GM18519 (cell line): ENCODE data around the gene RAD9A.

Experiments
- ATAC-seq: cut with Tn5 transposase; IDR thresholded peaks from one replicate; pipeline ENCODE4 v1.9.1; 2021; ENCODE audit warnings: mild to moderate bottlenecking, moderate library complexity; ENCODE audit not compliant: unreplicated experiment, low FRiP score

RAD9A gene

GRCh38 chr11:67437082-67437808 is 45.5 kb downstream of the RAD9A start, which contains the start of gene PTPRCAP:
Gene PTPRCAP (minus strand): TSS chr11:67437682. CDS start chr11:67437619, 63 bp downstream.
- ATAC-seq, result no peak

DNA sequence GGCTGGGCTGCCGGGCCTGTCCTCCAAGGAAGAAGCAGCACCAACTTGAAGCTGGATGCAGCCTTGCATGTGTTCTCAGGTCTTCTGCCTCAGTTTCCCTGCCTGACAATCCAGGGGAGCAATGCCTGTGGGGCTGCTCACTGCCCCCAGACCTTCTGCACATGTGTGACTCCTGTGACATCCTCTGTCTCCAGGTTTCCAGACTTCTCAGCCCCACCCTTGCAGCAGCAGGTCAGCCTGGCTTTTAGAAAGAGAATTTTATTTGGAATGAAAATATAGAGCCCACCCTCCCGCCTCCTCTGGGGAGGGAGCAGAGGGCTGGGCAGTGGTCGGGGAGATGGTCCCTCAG is 46.0 kb downstream of the RAD9A start:
- no peak for ATAC-seq

- ATAC-seq, result no peak
Measured at GRCh38 chr11:67438158-67438902, 46.5 kb downstream of the RAD9A start.

- ATAC-seq, result no peak
Measured at GRCh38 chr11:67439321-67440228, 47.8 kb downstream of the RAD9A start.

DNA sequence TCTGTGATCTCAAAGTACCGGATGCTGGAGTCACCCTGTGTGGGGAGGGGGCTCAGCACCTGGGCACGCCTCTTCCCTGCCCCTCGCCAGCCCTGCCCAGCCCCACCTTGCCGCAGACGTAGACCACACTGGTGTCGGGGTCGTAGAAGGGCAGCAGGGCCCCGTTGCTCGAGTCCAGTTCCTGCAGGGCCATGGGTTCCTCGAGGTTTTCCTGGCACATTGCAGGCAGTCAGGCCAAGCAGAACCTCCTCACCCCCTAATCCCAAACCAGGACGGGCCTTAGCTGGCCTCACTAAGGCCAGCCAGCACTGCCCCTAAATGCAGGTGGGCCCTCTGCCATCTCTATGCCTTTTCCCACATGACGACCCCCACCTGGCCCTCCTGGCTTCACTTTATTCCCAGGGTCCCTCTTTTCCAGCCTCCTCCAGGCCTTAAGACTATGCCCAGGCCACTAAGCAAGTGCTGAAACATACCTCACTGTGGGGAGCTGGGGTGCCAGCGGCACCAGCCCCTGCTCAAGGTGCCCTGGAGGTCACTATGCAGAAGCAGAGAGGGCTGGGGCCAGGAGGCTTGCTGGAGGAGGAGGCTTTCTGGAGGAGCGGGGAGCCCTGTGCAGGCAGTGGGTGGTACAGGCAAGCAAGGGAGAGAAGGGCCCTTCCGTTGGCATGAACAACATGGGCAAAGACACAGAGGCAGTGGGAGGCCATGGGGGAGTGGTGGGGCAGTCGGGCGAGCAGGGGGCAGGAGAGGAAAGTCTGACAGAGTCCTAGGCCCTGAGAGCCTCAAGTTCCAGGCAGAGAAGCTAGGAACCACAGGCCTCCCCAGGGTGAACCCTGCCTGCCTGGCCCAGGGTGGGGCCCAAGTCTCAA is 48.7 kb downstream of the RAD9A start:
- no peak for ATAC-seq

DNA sequence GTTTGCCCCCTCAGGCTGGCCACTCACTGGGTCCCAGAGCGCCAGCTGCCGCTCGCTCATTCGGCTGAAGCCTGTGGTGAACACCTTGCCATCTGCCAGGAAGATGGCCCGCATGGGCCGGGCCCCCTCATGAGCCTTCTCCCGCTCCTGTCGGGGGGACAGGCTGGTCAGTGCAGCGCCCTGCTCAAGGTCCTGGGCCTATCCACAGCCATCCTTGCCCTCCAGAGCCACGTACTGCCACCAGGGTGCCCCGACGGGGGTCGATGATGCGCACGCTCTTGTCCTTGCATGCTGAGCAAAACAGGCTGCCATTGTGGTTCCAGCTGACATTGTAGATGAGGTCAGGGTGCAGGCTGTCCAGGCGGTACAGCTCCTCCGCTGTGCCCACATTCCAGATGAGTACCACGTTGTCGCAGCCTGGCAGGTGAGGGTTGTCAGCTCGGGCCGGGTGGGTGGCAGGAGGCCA is 49.3 kb downstream of the RAD9A start:
- ATAC-seq, result no peak

DNA sequence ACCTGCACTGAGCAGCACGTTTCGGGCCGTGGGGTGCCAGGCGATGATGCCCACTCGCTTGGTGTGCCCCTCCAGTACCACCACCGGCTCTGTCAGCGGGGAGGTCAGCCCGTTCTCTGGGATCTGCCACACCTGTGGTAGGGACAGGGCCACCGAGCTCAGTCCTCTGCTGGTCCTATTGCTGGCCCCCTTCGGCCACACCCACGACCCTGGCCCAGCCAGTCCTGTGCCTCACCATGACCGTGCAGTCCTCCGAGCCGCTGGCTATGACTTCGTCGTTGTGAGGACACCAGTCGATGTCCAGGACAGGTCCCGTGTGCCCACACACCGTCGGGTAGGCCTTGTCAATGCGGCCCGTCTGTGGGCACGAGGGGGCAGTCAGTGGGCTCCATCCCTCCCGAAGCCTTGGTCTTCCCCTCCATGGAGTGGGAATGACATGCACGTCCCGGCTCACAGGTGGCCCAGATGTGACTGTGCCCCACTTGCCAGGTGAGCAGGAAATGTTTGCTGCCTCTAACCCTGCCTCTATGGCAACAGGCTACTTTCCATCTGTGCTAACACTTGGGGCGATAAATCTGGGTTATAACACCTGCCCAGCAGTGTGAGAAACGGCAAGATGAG is 50.1 kb downstream of the RAD9A start:
- ATAC-seq, result no peak

DNA sequence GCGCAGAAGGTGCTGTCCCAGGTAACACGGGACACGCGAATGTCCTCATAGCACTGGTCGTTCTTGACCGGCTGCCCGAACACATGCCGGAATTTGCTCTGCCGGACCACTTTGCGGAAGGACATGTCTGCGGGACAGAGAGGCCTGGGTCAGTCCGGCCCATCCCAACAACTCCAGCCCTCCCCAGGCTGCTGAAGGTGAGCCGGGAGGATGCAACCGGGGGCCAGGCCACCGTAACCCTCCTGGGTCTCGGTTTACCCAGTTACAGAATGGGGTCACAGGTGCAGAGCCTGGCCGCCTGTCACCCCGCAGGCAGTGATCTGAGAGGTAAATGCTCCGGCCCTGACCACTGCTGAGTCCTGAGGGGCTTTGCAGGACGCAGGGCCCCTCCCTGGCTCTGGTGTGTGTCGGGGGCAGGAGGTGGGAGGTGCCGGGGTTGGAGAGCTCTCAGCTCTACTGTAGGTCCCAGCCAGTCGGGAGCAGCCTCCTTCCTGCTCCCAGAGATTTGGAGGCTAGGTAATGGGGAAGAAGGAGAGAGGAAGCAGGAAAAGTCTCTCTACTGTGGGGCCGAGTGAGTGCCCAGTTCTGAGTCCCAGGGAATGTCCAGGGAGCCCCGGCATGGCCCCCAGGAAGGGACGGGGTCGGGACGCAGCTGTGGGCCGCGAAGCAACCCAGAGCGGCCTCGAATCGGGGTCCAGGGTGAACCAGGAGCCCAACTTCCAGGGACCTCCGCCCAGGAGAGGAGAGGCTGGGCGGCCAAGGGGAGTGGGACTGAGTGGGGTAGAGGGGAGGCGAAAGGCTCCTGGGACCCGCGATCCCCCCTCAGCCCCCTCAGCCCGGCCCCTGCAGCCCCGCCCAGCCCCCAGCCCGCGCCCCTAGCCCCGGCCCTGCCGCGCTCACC is 51.0 kb downstream of the RAD9A start:
- ATAC-seq, result no peak

- ATAC-seq, result no peak
Measured at GRCh38 chr11:67445515-67445914, 53.7 kb downstream of the RAD9A start.
